Measurements from ENCODE around the gene RNLS. TPM values are rescaled to one million over a fixed set of nuclear protein-coding genes. Genes with fewer than 3 reads are reported as not detected.

RNLS gene
- total and polyA plus RNA-seq, 2 of the 4 experiments (the other 2 are of a cell fraction), result 4.5 to 7.0 TPM

- Histone ChIP-seq H4K91ac (ENCODE audit: insufficient read depth, low read depth, low read length) (no peak overlapping the region), H2AK5ac (ENCODE audit: low read depth, low read length) (no peak overlapping the region), H4K5ac (ENCODE audit: low read depth, low read length) (no peak overlapping the region), H2AK9ac (replicated peaks; ENCODE audit: low read depth, low read length, poor library complexity) (no peak overlapping the region), H4K20me1 (ENCODE audit: insufficient read depth, low read length) (no peaks in the 10 kb centered on the region), H3K4me1 (ENCODE audit: control insufficient read depth, insufficient read depth, low read length) (no peaks in the 10 kb centered on the region), H3K4ac (ENCODE audit: low read depth, low read length) (no peak overlapping the region), H3K56ac (ENCODE audit: extremely low read depth, insufficient read depth, low read length) (no peak overlapping the region), H3K9me1 (ENCODE audit: insufficient read depth, low read length) (no peaks in the 10 kb centered on the region; the same call in 1 of the 2 replicates), H2AFZ (replicated peaks; ENCODE audit: low read length, poor library complexity) (no peak overlapping the region), H2BK5ac (ENCODE audit: low read depth, low read length, poor library complexity, severe bottlenecking) (no peak overlapping the region), H2BK15ac (ENCODE audit: low read depth, low read length) (no peak overlapping the region), H3K23ac (ENCODE audit: low read depth, low read length) (no peak overlapping the region), H3K36me3 (ENCODE audit: control insufficient read depth, insufficient read depth, low read length) (no peaks in the 10 kb centered on the region), H4K8ac (ENCODE audit: low read depth in 2 of 2, low read length in 2 of 2) (no peak overlapping the region), H2BK120ac (ENCODE audit: low read depth, low read length) (no peak overlapping the region), H3K27me3 (ENCODE audit: control insufficient read depth, insufficient read depth, low read length) (no peaks in the 10 kb centered on the region; the same call in 1 of the 2 replicates), H2BK20ac (ENCODE audit: low read depth, low read length) (no peak overlapping the region), H3K14ac (replicated peaks; ENCODE audit: low read depth, low read length) (no peak overlapping the region), H3K79me1 (ENCODE audit: low read depth in 1 of 2, low read length in 2 of 2) (no peaks in the 10 kb centered on the region), H3K9ac (ENCODE audit: low read depth, low read length) (no peak overlapping the region), H3K18ac (ENCODE audit: low read depth, low read length) (no peak overlapping the region), H3K27ac (ENCODE audit: insufficient read depth, low read length) (no peak overlapping the region), H3K4me2 (ENCODE audit: low read depth, low read length) (no peak overlapping the region), H3K9me3 (ENCODE audit: control insufficient read depth, insufficient read depth, low read length) (no peaks in the 10 kb centered on the region), H3K4me3 (ENCODE audit: insufficient read depth, low read depth, low read length) (no peak overlapping the region)
- DNase-seq (no peak), ATAC-seq (ENCODE audit: low read depth) (no peak)
- ChIA-PET POLR2A (ENCODE audit: unreplicated experiment) (no interaction called here), CTCF (interaction anchor here (0.5 kb wide), 1 partner anchor 71 kb away, joined by 3 read pairs; no protein-coding TSS in a partner anchor)
- no CpG with 5 or more reads among the region's 2 CpGs for WGBS, 2 experiments (ENCODE audit: extremely low coverage in 2 of 2, insufficient read length in 1 of 2)
- intact Hi-C loops (cut with micrococcal nuclease) (loop anchor here (5.0 kb wide), 1 partner anchor 43 kb away; no protein-coding TSS in a partner anchor), dilution Hi-C loops (cut with HindIII; ENCODE audit: low sequenced_read_pairs, unreplicated experiment) (no loop called here), in situ Hi-C loops (cut with MboI; ENCODE audit: low sequenced_read_pairs) (no loop called here)
- BruUV-seq (replicated peaks), result no TSS peak
- no peak for TF ChIP-seq CHD1 (IDR thresholded peaks at IDR 0.05; ENCODE audit: low read depth, low read length)
- TF ChIP-seq MAFK (IDR thresholded peaks at IDR 0.05; ENCODE audit: low read depth, low read length), result no peak
- TF ChIP-seq CEBPB (IDR thresholded peaks at IDR 0.05; ENCODE audit: low read depth, low read length), result no peak
Measured at GRCh38 chr10:88473989-88474883, 108.9 kb downstream of the RNLS start.

Measured in IMR-90 (cell line).